Osteoblast (primary cell): ENCODE measurements around the gene RAB39A. TPM values are rescaled to one million over a fixed set of nuclear protein-coding genes. Genes with fewer than 3 reads are reported as not detected.
A peak's percentile ranks its signal among the peaks of the same experiment; 100 is the strongest.

Experiments used
- DNase-seq: peaks from one replicate; pipeline ENCODE4 v3.0.0; 2011; ENCODE audit warnings: low spot score, mixed read lengths; ENCODE audit not compliant: insufficient read length; ENCODE audit errors: missing footprints
- H2AFZ ChIP-seq: 2 replicates; pipeline ENCODE4 v1.6.0; 2011; ENCODE audit warnings: mild to moderate bottlenecking, low read length
- H3K27ac ChIP-seq: 2 replicates; pipeline ENCODE4 v1.5.1; 2011; ENCODE audit warnings: mild to moderate bottlenecking, low read depth, low read length, moderate library complexity
- H3K27me3 ChIP-seq: 2 replicates; pipeline ENCODE4 v1.6.0; 2012; ENCODE audit warnings: mild to moderate bottlenecking, control low read depth, inconsistent platforms, low read length, moderate library complexity; ENCODE audit not compliant: insufficient read depth
- H3K36me3 ChIP-seq: 2 replicates; pipeline ENCODE4 v1.5.1; 2011; ENCODE audit warnings: mild to moderate bottlenecking, low read length, control low read depth, moderate library complexity; ENCODE audit not compliant: insufficient read depth
- H3K4me1 ChIP-seq: 2 replicates; pipeline ENCODE4 v1.5.1; 2011; ENCODE audit warnings: mild to moderate bottlenecking, low read length, control low read depth, moderate library complexity; ENCODE audit not compliant: insufficient read depth
- H3K4me2 ChIP-seq: 2 replicates; pipeline ENCODE4 v1.6.0; 2011; ENCODE audit warnings: mild to moderate bottlenecking, low read length; ENCODE audit not compliant: insufficient read depth
- H3K4me3 ChIP-seq: fragments of 200-600 bp; sonication (generic); 3 replicates; pipeline ENCODE4 v1.5.1; 2012; ENCODE audit warnings: mild to moderate bottlenecking, low read length, inconsistent platforms; ENCODE audit not compliant: insufficient read depth
- H3K79me2 ChIP-seq: 2 replicates; pipeline ENCODE4 v1.6.0; 2012; ENCODE audit warnings: mild to moderate bottlenecking, low read length, control low read depth, inconsistent platforms; ENCODE audit not compliant: insufficient read depth
- H3K9me3 ChIP-seq: 2 replicates; pipeline ENCODE4 v1.5.1; 2011; ENCODE audit warnings: low read depth, low read length, control low read depth
- H4K20me1 ChIP-seq: 2 replicates; pipeline ENCODE4 v1.6.0; 2012; ENCODE audit warnings: mild to moderate bottlenecking, low read length, control low read depth; ENCODE audit not compliant: insufficient read depth
- total RNA-seq: library from RNA; depleted of rRNA; stranded (reverse); fragments of >200 nt; gene quantifications from 2 replicates; pipeline ENCODE4 v1.2.3, GENCODE V29; 2012
- TF ChIP-seq, protein P1 (sequence below): IDR thresholded peaks from 2 replicates; pipeline ENCODE4 v1.5.1; 2011; ENCODE audit warnings: mild to moderate bottlenecking, low read depth, low read length, moderate library complexity; ENCODE audit errors: extremely low read depth

Gene RAB39A
- total RNA-seq, 1 donor = not detected

DNA sequence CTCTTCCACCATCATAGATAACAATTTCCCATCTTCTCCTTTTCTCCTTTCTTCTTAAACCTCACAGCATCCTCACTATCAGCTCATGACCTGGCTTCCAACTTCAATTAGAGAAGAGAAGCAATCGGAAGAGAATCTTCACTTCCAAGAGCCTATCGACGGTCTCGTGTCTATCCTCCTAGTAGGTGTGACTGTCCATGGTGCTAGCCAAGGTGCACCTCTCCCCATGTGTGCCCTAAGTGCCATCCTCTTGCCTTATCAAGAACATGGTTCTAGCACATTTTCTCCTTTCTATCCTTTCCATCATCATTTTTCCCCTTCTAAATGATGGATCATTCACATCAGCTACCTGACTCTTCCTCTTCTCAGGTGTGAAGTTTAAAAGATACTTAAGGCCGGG is 75.4 kb downstream of the RAB39A start:
- Histone ChIP-seq H3K4me3 (no peak overlapping the region), H3K27ac (no peak overlapping the region), H4K20me1 (no peaks in the 10 kb centered on the region), H3K36me3 (no peaks in the 10 kb centered on the region), H2AFZ (no peak overlapping the region), H3K27me3 (no peaks in the 10 kb centered on the region), H3K4me2 (no peak overlapping the region), H3K4me1 (no peaks in the 10 kb centered on the region), H3K79me2 (no peaks in the 10 kb centered on the region), H3K9me3 (no peaks in the 10 kb centered on the region)
- DNase-seq = no peak
- TF ChIP-seq, protein P1, sequence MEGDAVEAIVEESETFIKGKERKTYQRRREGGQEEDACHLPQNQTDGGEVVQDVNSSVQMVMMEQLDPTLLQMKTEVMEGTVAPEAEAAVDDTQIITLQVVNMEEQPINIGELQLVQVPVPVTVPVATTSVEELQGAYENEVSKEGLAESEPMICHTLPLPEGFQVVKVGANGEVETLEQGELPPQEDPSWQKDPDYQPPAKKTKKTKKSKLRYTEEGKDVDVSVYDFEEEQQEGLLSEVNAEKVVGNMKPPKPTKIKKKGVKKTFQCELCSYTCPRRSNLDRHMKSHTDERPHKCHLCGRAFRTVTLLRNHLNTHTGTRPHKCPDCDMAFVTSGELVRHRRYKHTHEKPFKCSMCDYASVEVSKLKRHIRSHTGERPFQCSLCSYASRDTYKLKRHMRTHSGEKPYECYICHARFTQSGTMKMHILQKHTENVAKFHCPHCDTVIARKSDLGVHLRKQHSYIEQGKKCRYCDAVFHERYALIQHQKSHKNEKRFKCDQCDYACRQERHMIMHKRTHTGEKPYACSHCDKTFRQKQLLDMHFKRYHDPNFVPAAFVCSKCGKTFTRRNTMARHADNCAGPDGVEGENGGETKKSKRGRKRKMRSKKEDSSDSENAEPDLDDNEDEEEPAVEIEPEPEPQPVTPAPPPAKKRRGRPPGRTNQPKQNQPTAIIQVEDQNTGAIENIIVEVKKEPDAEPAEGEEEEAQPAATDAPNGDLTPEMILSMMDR = no peak

DNA sequence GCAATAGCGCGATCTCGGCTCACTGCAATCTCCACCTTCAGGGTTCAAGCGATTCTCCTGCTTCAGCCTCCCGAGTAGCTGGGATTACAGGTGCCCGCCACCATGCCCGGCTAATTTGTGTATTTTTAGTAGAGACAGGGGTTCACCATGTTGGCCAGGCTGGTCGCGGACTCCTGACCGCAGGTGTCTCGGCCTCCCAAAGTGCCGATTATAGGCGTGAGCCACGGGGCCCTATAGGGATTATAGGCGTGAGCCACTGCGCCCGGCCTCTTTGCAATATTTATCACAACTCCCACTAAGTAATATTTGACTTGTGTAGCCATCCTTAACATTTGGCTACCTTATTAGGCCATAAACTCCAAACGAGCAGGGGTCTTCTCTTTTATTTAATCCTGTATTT is 79.6 kb downstream of the RAB39A start:
- no peak overlapping the region for H3K4me3 ChIP-seq
- no peaks in the 10 kb centered on the region for H3K9me3 ChIP-seq
- H3K4me1 ChIP-seq = peaks cover 14% of the 10 kb centered on the region
- no peak for DNase-seq
- H3K79me2 ChIP-seq = peaks cover 41% of the 10 kb centered on the region
- TF ChIP-seq, protein P1 = no peak
- no peaks in the 10 kb centered on the region for H3K36me3 ChIP-seq
- no peak overlapping the region for H3K27ac ChIP-seq
- H4K20me1 ChIP-seq = peaks cover 18% of the 10 kb centered on the region
- no peak overlapping the region for H3K4me2 ChIP-seq
- no peaks in the 10 kb centered on the region for H3K27me3 ChIP-seq
- H2AFZ ChIP-seq = no peak overlapping the region

DNA sequence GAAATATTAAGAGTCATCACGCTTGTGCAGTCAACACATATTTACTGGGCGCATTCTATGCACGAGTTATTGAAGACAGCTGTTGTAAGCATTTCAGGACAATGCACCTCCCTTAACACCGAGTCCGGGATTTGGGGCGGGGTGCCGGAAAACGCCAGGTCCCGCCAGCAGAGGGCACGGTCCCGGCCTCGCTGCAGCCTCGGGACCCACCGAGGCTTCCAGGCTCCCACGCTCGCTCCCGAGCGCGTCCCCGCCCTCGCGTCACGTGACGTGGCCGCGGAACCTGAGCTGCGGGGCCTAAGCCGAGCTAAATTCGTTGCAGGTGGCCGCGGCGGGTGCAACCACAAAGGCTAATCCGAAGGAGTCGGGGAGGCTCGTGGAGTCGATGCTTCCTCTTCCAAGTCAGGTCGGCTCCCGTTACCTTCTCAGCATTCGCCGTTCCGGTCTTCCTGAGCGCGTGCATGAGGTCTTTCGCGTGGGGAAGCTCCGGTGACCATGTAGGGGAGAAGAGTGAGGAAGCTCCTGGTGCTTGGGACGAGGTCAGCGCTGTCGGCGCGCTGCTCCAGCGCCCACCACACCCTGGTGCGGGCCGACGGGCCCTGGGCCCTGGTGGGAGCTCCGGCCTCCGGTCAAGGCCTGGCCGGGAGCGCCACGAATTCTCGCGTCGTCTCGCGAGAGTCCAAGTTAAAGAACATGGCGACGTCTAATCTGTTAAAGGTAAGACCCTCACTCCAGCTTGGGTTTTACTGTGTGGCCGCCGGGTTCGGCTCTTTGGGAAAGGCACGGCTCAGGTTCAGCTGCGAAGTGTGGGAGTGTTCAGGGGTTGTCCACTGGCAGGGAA is 80.6 kb downstream of the RAB39A start, which contains the start of gene CUL5:
Gene CUL5 (plus strand): TSS at position 243 of the 841 bp plus-strand sequence. CDS start 451 bp downstream, at position 694.
- H3K27me3 ChIP-seq = no peaks in the 10 kb centered on the region
- peaks cover 52% of the 10 kb centered on the region for H3K79me2 ChIP-seq
- peaks cover 29% of the 10 kb centered on the region for H4K20me1 ChIP-seq

More for the DNA sequence above, 80.6 kb downstream of the RAB39A start, which contains the start of gene CUL5:
- peak; percentile 97 for DNase-seq
- H3K4me2 ChIP-seq = peak within 1 kb of the TSS; percentile 84
- H2AFZ ChIP-seq = peak within 1 kb of the TSS; percentile 100
- TF ChIP-seq, protein P1 = peak; percentile 84
- H3K27ac ChIP-seq = peak within 1 kb of the TSS; percentile 100
- no peaks in the 10 kb centered on the region for H3K36me3 ChIP-seq
- H3K4me3 ChIP-seq = peak within 1 kb of the TSS; percentile 99
- peaks cover 25% of the 10 kb centered on the region for H3K4me1 ChIP-seq
- no peaks in the 10 kb centered on the region for H3K9me3 ChIP-seq
